GM18858 (cell line): ENCODE measurements around the gene TRIM73.
"Not testable (repeated sequence)": the region's sequence is repeated elsewhere in the genome, so short reads cannot be mapped to it uniquely, and the experiment has no call there.

Experiments
- ATAC-seq: cut with Tn5 transposase; IDR thresholded peaks from one replicate; pipeline ENCODE4 v1.9.1; 2021; ENCODE audit not compliant: unreplicated experiment

The TRIM73 gene

GRCh38 chr7:75395329-75395728 lies at the start of gene TRIM73:
Gene TRIM73, plus strand, starts transcription at chr7:75395629. Its CDS starts 3,305 bp downstream, at chr7:75398934.
- not testable (repeated sequence) for ATAC-seq

GRCh38 chr7:75358671-75359541 lies 36.5 kb upstream of the TRIM73 start:
- peak; percentile 51 for ATAC-seq

- not testable (repeated sequence) for ATAC-seq
Observed at GRCh38 chr7:75359542-75359848, 35.9 kb upstream of the TRIM73 start.

GRCh38 chr7:75364079-75364478 lies 31.4 kb upstream of the TRIM73 start:
- ATAC-seq = not testable (repeated sequence)

GRCh38 chr7:75366643-75367042 lies 28.8 kb upstream of the TRIM73 start:
- ATAC-seq = not testable (repeated sequence)

GRCh38 chr7:75367313-75367712 lies 28.1 kb upstream of the TRIM73 start:
- ATAC-seq = not testable (repeated sequence)

GRCh38 chr7:75374144-75374518 lies 21.3 kb upstream of the TRIM73 start:
- ATAC-seq = not testable (repeated sequence)

GRCh38 chr7:75374519-75375317 lies 20.7 kb upstream of the TRIM73 start:
- not testable (repeated sequence) for ATAC-seq

- not testable (repeated sequence) for ATAC-seq
Observed at GRCh38 chr7:75393194-75393593, 2.2 kb upstream of the TRIM73 start.

GRCh38 chr7:75397865-75398264 lies 2.4 kb downstream of the TRIM73 start:
- ATAC-seq = not testable (repeated sequence)

- not testable (repeated sequence) for ATAC-seq
Observed at GRCh38 chr7:75398771-75399700, 3.6 kb downstream of the TRIM73 start.

- not testable (repeated sequence) for ATAC-seq
Observed at GRCh38 chr7:75400575-75400974, 5.1 kb downstream of the TRIM73 start.

GRCh38 chr7:75403455-75404443 lies 8.3 kb downstream of the TRIM73 start:
- not testable (repeated sequence) for ATAC-seq

GRCh38 chr7:75404663-75405062 lies 9.2 kb downstream of the TRIM73 start:
- not testable (repeated sequence) for ATAC-seq

- peak; percentile 86 for ATAC-seq
Observed at GRCh38 chr7:75409880-75410822, 14.7 kb downstream of the TRIM73 start.

- ATAC-seq = not testable (repeated sequence)
Observed at GRCh38 chr7:75410823-75411173, 15.4 kb downstream of the TRIM73 start.

- ATAC-seq = not testable (repeated sequence)
Observed at GRCh38 chr7:75414204-75414603, 18.8 kb downstream of the TRIM73 start.

GRCh38 chr7:75414708-75415427 lies 19.4 kb downstream of the TRIM73 start:
- ATAC-seq = not testable (repeated sequence)
